T-helper 1 cell treated with Interleukin-12 subunit alpha and Interleukin-12 subunit beta and Interleukin-4 antibody, amounts not matched to agents 30 μg/mL and 1 μg/mL, for 36 hours (primary cell): Measurements from ENCODE around the gene TRIM31.

Experiments
- H3K27ac Mint-ChIP-seq: one replicate; pipeline ENCODE4 v1.8.0; 2021; ENCODE audit warnings: mild to moderate bottlenecking, mixed read lengths
- H3K27me3 Mint-ChIP-seq: one replicate; pipeline ENCODE4 v1.8.0; 2021; ENCODE audit warnings: low read depth, mixed read lengths
- H3K36me3 Mint-ChIP-seq: one replicate; pipeline ENCODE4 v1.8.0; 2021; ENCODE audit warnings: low read depth, mixed read lengths
- H3K4me1 Mint-ChIP-seq: one replicate; pipeline ENCODE4 v1.8.0; 2021; ENCODE audit warnings: low read depth, mixed read lengths
- H3K4me3 Mint-ChIP-seq: one replicate; pipeline ENCODE4 v1.8.0; 2021; ENCODE audit warnings: mild to moderate bottlenecking, moderate library complexity, mixed read lengths
- H3K9me3 Mint-ChIP-seq: one replicate; pipeline ENCODE4 v1.8.0; 2021; ENCODE audit warnings: mixed read lengths

The TRIM31 gene

GRCh38 chr6:30091577-30092381 is 21.1 kb downstream of the TRIM31 start:
- Mint-ChIP-seq H3K36me3 (peaks cover 3% of the 10 kb centered on the region), H3K27ac (no peak overlapping the region), H3K4me1 (peaks cover 3% of the 10 kb centered on the region), H3K27me3 (peaks cover 84% of the 10 kb centered on the region), H3K4me3 (no peak overlapping the region), H3K9me3 (no peaks in the 10 kb centered on the region)

DNA sequence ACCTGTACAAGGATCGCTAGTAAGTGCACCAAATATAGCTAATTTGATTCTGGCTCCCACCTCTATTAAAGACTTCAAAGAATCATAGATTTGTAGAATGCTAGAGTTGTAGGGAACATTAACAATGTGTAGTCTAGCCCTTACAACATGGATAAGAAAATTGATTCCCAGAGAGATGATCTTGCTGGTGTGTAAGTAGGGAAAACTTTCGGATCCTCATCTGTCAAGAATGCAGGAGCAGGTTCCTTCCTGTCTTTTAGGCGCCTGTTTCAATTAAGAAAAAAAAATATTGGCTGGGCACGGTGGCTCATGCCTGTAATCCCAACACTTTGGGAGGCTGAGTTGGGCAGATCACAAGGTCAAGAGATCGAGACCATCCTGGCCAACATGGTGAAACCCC is 25.0 kb downstream of the TRIM31 start:
- Mint-ChIP-seq H3K36me3 (no peaks in the 10 kb centered on the region), H3K27ac (no peak overlapping the region), H3K27me3 (peaks cover 75% of the 10 kb centered on the region), H3K4me1 (no peaks in the 10 kb centered on the region), H3K4me3 (no peak overlapping the region), H3K9me3 (no peaks in the 10 kb centered on the region)

DNA sequence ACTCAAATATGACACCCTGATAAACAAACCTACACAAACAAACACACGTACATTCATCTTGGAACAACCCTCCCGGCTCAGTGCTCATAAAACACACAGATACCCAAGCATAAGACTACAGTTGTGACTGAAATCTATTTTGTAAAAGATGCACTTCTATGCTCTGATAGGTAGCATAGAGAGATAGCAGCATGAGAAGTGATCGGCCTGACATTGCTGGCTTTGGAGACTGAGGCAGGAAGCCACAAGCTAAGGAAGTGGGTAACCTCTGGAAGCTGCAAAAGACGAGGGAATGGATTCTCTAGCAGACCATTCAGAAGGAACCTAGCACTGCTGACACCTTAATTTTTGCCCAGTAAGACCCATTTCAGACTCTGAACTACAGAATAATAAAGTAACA is 35.7 kb downstream of the TRIM31 start:
- peaks cover 23% of the 10 kb centered on the region for H3K4me1 Mint-ChIP-seq
- H3K4me3 Mint-ChIP-seq, result peak overlapping the region; percentile 4
- peaks cover 73% of the 10 kb centered on the region for H3K27me3 Mint-ChIP-seq
- H3K9me3 Mint-ChIP-seq, result no peaks in the 10 kb centered on the region
- H3K36me3 Mint-ChIP-seq, result peaks cover 9% of the 10 kb centered on the region
- H3K27ac Mint-ChIP-seq, result no peak overlapping the region

- H3K4me1 Mint-ChIP-seq, result peaks cover 28% of the 10 kb centered on the region
- H3K36me3 Mint-ChIP-seq, result peaks cover 15% of the 10 kb centered on the region
- H3K9me3 Mint-ChIP-seq, result no peaks in the 10 kb centered on the region
- H3K4me3 Mint-ChIP-seq, result peak overlapping the region; percentile 58
- no peak overlapping the region for H3K27ac Mint-ChIP-seq
- H3K27me3 Mint-ChIP-seq, result peaks cover 83% of the 10 kb centered on the region
Observed at GRCh38 chr6:30075790-30076732, 36.8 kb downstream of the TRIM31 start.

DNA sequence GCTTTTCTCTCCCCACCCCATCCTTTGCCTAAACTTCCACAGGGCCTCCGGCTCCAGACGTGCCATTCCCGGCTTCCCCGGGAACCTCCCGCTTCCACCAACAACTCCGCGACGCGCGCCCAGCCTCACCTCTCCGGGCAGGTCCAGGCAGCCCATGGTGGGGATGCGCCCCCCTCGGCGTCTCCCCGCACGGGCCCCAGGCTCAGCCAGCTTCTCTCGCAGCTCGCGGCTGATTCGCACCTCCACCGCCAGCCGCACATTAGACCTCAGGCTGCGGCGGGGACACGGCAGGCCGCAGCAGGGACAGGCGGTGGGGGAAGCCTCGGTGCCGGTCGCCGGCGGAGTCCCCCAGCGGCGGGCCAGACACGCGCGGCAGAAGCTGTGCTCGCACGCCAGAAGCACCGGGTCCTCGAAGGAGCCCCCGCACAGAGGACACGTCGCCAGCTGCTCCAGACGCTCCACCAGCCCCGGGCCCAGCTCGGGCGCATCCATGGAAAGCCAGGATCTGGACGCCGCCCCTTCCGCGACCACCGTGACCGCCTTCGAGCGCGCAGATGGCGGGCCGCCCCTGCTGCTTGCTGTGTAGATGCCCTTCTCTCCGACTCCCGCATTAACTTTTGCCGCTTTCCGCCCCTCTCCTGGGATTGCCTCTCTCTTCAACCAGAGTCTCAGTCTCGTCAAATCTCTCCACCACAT is 37.6 kb downstream of the TRIM31 start, which contains the start of gene RNF39:
Gene RNF39 (minus strand): TSS at position 676 of the 696 bp plus-strand sequence. CDS start 184 bp downstream, at position 492.
- Mint-ChIP-seq H3K27ac (no peak within 1 kb of the TSS), H3K9me3 (no peaks in the 10 kb centered on the region), H3K27me3 (peaks cover 88% of the 10 kb centered on the region), H3K4me3 (peak within 1 kb of the TSS; percentile 58), H3K36me3 (peaks cover 22% of the 10 kb centered on the region), H3K4me1 (peaks cover 33% of the 10 kb centered on the region)

- Mint-ChIP-seq H3K4me1 (peaks cover 38% of the 10 kb centered on the region), H3K36me3 (peaks cover 29% of the 10 kb centered on the region), H3K9me3 (no peaks in the 10 kb centered on the region), H3K4me3 (peak overlapping the region; percentile 37), H3K27ac (no peak overlapping the region), H3K27me3 (peaks cover 86% of the 10 kb centered on the region)
Observed at GRCh38 chr6:30074331-30075093, 38.4 kb downstream of the TRIM31 start.

- H3K4me3 Mint-ChIP-seq, result no peak overlapping the region
- peaks cover 31% of the 10 kb centered on the region for H3K36me3 Mint-ChIP-seq
- peaks cover 39% of the 10 kb centered on the region for H3K4me1 Mint-ChIP-seq
- no peak overlapping the region for H3K27ac Mint-ChIP-seq
- no peaks in the 10 kb centered on the region for H3K9me3 Mint-ChIP-seq
- H3K27me3 Mint-ChIP-seq, result peaks cover 77% of the 10 kb centered on the region
Observed at GRCh38 chr6:30073489-30074235, 39.2 kb downstream of the TRIM31 start.

DNA sequence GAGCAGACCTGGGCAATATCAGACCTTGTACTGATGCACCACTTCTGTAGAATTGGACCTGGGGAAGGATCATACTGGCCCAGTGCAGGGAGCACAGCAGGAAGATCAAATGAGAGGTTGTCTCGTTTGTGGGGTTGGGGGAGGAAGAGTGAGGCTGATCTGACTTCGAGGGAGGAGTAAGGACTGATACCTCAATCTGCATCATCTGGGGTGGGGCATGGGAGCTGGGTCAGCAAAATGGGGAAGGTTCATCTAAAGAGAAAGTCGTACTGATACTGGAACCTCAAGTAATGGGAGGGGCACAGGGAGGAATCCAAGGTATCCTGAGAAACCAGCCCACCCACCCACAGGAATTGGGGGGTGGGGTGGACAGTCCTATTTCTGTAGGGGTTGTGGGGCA is 41.0 kb downstream of the TRIM31 start:
- H3K4me3 Mint-ChIP-seq, result peak overlapping the region; percentile 0
- H3K9me3 Mint-ChIP-seq, result no peaks in the 10 kb centered on the region
- peaks cover 42% of the 10 kb centered on the region for H3K4me1 Mint-ChIP-seq
- H3K36me3 Mint-ChIP-seq, result peaks cover 44% of the 10 kb centered on the region
- no peak overlapping the region for H3K27ac Mint-ChIP-seq
- H3K27me3 Mint-ChIP-seq, result peaks cover 65% of the 10 kb centered on the region

DNA sequence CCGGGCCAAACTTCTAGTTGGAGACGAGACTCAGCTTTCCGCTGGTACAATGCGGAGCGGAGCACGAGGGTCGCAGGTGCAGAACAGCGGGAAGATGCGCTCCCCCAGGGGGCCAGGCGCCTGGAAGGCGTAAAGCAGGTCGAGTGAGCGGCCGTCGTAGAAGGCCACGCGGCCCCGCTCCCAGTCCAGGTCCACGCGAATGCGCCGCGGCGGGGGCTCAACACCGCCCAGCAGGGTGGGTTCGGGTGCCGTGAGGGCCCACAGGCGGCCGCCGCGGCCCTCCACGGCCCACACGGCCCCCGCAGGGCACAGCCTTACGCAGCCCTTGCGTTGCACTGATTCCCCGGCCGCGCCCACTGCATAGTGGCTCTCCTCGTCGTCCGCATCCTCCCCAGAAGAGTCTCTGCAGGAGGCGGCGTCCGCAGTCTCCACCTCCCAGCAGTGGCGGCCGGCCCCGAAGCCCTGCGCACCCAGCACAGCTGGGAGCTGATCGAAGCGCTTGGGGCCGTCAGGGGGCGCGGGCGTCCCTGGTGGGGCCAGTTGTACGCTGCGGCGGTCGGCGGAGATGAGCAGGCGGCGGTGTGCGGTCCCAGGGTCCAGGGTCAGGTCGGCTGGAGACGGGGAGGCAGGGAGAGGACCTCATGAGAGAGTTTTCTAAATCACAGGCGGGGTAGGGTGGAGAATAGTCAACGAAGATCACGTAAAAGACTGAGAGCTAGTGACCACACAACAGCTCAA is 41.6 kb downstream of the TRIM31 start:
- Mint-ChIP-seq H3K27ac (no peak overlapping the region), H3K36me3 (peaks cover 44% of the 10 kb centered on the region), H3K27me3 (peaks cover 59% of the 10 kb centered on the region), H3K4me1 (peaks cover 39% of the 10 kb centered on the region), H3K9me3 (no peaks in the 10 kb centered on the region), H3K4me3 (peak overlapping the region; percentile 0)

DNA sequence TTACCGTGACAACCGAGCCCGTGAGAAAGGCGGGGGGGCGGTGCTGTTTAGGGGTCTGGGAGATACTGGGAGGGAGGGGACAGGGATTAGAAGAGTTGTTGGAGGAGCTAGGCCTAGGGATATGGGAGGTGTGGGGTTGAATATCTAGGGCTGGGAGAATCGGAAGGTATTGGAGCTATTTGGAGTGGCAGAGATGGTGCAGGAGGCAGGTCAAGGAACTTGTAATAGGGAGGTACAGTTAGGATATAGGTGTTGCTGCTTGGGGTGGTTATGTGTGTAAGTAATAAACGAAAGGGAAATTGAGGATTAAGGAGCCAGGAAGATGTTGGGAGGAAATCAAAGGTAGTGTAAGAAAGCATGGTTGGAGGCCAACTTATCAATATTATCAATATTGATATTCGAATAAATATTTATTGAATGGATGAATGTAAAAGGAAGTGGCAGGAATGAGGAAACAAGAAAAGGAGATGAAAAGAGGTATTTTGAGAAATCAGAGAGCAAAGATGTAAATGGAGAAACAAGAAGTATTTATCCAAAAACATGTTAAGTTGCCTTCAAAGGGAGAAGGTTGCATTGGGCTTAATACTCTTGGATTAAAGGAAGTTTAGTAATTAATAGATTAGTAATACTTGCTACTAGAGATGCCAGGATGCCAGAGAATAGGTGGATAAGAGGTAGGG is 45.3 kb downstream of the TRIM31 start:
- peaks cover 51% of the 10 kb centered on the region for H3K36me3 Mint-ChIP-seq
- H3K4me1 Mint-ChIP-seq, result peaks cover 47% of the 10 kb centered on the region
- H3K27me3 Mint-ChIP-seq, result peaks cover 25% of the 10 kb centered on the region
- peak overlapping the region; percentile 97 for H3K4me3 Mint-ChIP-seq
- H3K27ac Mint-ChIP-seq, result peak overlapping the region; percentile 98
- H3K9me3 Mint-ChIP-seq, result no peaks in the 10 kb centered on the region

GRCh38 chr6:30066577-30067459 is 46.1 kb downstream of the TRIM31 start, which contains the start of gene PPP1R11:
PPP1R11 (plus strand) TSS chr6:30067198; CDS start chr6:30067411, 213 bp downstream.
- H3K36me3 Mint-ChIP-seq, result peaks cover 47% of the 10 kb centered on the region
- peaks cover 46% of the 10 kb centered on the region for H3K4me1 Mint-ChIP-seq
- peaks cover 17% of the 10 kb centered on the region for H3K27me3 Mint-ChIP-seq
- peak within 1 kb of the TSS; percentile 97 for H3K4me3 Mint-ChIP-seq
- H3K9me3 Mint-ChIP-seq, result no peaks in the 10 kb centered on the region
- H3K27ac Mint-ChIP-seq, result peak within 1 kb of the TSS; percentile 98
